K562 (cell line): ENCODE measurements around the gene TMEM86B. TPM values are rescaled to one million over a fixed set of nuclear protein-coding genes. Genes with fewer than 3 reads are reported as not detected.
A peak's percentile ranks its signal among the peaks of the same experiment; 100 is the strongest.

ENCODE experiments used
- ATAC-seq: fragments of 200-7000 bp; cut with Tn5 transposase; 3 replicates; pipeline ENCODE4 v1.9.1; 2020; ENCODE audit warnings: moderate library complexity
- BruUV-seq: library from RNA; stranded (reverse); fragments of 400-500 nt; replicated peaks from 2 replicates; lab custom pipeline; 2021; lab: Mats Ljungman, UMichigan
- CTCF ChIA-PET: fragments of 300-600 bp; formaldehyde crosslinking; extraction: SDS; loops from one replicate; lab custom pipeline; 2021; ENCODE audit warnings: low intra/inter-chr PET ratio; lab: Yijun Ruan, JAX
- POLR2A ChIA-PET: fragments of 300-600, 350-650 bp; sonication (Branson Sonifier 250); formaldehyde crosslinking; extraction: SDS; loops from one replicate; lab custom pipeline; 2021; ENCODE audit warnings: antibody characterized with exemption, inconsistent platforms; lab: Yijun Ruan, JAX
- DNase-seq, 4 experiments: peaks; one replicate each; pipeline versions ENCODE4 v3.0.0 to v3.0.0-alpha.2; 2011 to 2018; ENCODE audit warnings: low spot score in 3 of 4, mixed read lengths in 3 of 4; ENCODE audit errors: extremely low read depth in 1 of 4
- FAIRE-seq: peaks from 2 replicates; lab custom pipeline; 2011; peaks lifted over from hg19 to GRCh38; lab: Jason Lieb, UNC
- H2AFZ ChIP-seq: 2 replicates; pipeline ENCODE4 v1.6.0; 2011; ENCODE audit warnings: low read depth, low read length, control low read depth, inconsistent platforms
- H3K27ac ChIP-seq: fragments of 200-600 bp; 3 replicates; pipeline ENCODE4 v1.8.0; 2011; ENCODE audit warnings: low read depth, mild to moderate bottlenecking, control low read depth, inconsistent platforms, low read length, moderate library complexity, mixed read lengths; ENCODE audit errors: extremely low read depth
- H3K27me3 ChIP-seq, 2 experiments: fragments of 300-600 bp in 1 of 2; 2 replicates in 1 of 2; 3 replicates in 1 of 2; pipeline versions ENCODE4 v1.6.0 to v1.8.0; 2011; ENCODE audit warnings: inconsistent platforms in 2 of 2, low read length in 2 of 2, mild to moderate bottlenecking in 1 of 2, mixed read lengths in 1 of 2, moderate library complexity in 1 of 2; ENCODE audit not compliant: control insufficient read depth in 2 of 2, insufficient read depth in 2 of 2
- H3K36me3 ChIP-seq: fragments of 300-600 bp; 3 replicates; pipeline ENCODE4 v1.8.0; 2011; ENCODE audit warnings: mild to moderate bottlenecking, low read length, inconsistent platforms; ENCODE audit not compliant: control insufficient read depth, insufficient read depth
- H3K4me1 ChIP-seq, 2 experiments: fragments of 200-600 bp in 1 of 2; replicated peaks in 1 of 2; 2 replicates in 1 of 2; 3 replicates in 1 of 2; pipeline versions ENCODE4 v1.5.1 to v1.8.0; 2011; ENCODE audit warnings: inconsistent platforms in 2 of 2, low read length in 2 of 2, mild to moderate bottlenecking in 1 of 2, mixed read lengths in 1 of 2, moderate library complexity in 1 of 2; ENCODE audit not compliant: control insufficient read depth in 2 of 2, insufficient read depth in 2 of 2
- H3K4me2 ChIP-seq: 2 replicates; pipeline ENCODE4 v1.6.1; 2011; ENCODE audit warnings: low read length, control low read depth, inconsistent platforms, mixed read lengths; ENCODE audit not compliant: insufficient read depth
- H3K4me3 ChIP-seq: fragments of 200-600 bp; sonication (generic), shearing (Covaris generic); 2 replicates; pipeline ENCODE4 v1.5.1; 2016; ENCODE audit warnings: control low read depth, inconsistent platforms
- H3K79me2 ChIP-seq: fragments of 200-600 bp; 3 replicates; pipeline ENCODE4 v1.8.0; 2011; ENCODE audit warnings: low read length, inconsistent platforms; ENCODE audit not compliant: control insufficient read depth, insufficient read depth
- H3K9ac ChIP-seq, 2 experiments: 2 replicates each; pipeline versions ENCODE4 v1.6.0 to v1.6.1; 2011; ENCODE audit warnings: low read depth in 2 of 2, low read length in 2 of 2, control low read depth in 1 of 2, inconsistent platforms in 1 of 2, mild to moderate bottlenecking in 1 of 2, mixed read lengths in 1 of 2; ENCODE audit not compliant: insufficient read depth in 1 of 2
- H3K9me1 ChIP-seq: one replicate; pipeline ENCODE4 v1.6.0; 2011; ENCODE audit warnings: inconsistent platforms, mild to moderate bottlenecking, low read length, moderate library complexity; ENCODE audit not compliant: control insufficient read depth, insufficient read depth
- H3K9me3 ChIP-seq: replicated peaks from 2 replicates; pipeline ENCODE4 v1.5.1; 2011; ENCODE audit warnings: low read depth, low read length, inconsistent platforms; ENCODE audit not compliant: control insufficient read depth, insufficient read depth
- H4K20me1 ChIP-seq: replicated peaks from 2 replicates; pipeline ENCODE4 v1.6.1; 2011; ENCODE audit warnings: low read length, inconsistent platforms, mixed read lengths; ENCODE audit not compliant: control insufficient read depth, insufficient read depth
- CLOCK ChIP-seq: fragments of 250-450 bp; sonication (Bioruptor Pico); IDR thresholded peaks from 2 replicates; pipeline ENCODE4 v1.4.0; 2020; ENCODE audit warnings: mild to moderate bottlenecking, moderate library complexity, borderline replicate concordance
- FOXJ3 ChIP-seq: sonication (generic); formaldehyde crosslinking; IDR thresholded peaks from 2 replicates; pipeline ENCODE4 v1.4.0; 2020; ENCODE audit warnings: mild to moderate bottlenecking, missing genetic modification reagents
- SMARCA5 ChIP-seq: fragments of 450-650 bp; IDR thresholded peaks from 2 replicates; pipeline ENCODE4 v1.6.1; 2016
- ZBTB33 ChIP-seq: sonication (generic); formaldehyde crosslinking; IDR thresholded peaks from 2 replicates; pipeline ENCODE4 v1.8.1; 2023; ENCODE audit warnings: mild to moderate bottlenecking, missing genetic modification reagents
- ZNF133 ChIP-seq: fragments of 250-450 bp; sonication (Bioruptor Pico); IDR thresholded peaks from 2 replicates; pipeline ENCODE4 v1.4.0; 2020; ENCODE audit warnings: mild to moderate bottlenecking
- WGBS: fragments of 100-300 bp; shearing (Covaris generic); methylation state at CpG from one replicate; pipeline ENCODE4 v1.1.6; 2016; ENCODE audit warnings: low coverage, mixed read lengths; ENCODE audit not compliant: insufficient coverage; ENCODE audit errors: missing lambda C conversion rate; 5-methylcytosine and 5-hydroxymethylcytosine counted together
- in situ Hi-C: fragments of 300-500 bp; cut with MboI; formaldehyde crosslinking; loops from 4 replicates; pipeline ENCODE4 v1.15.0; 2018; ENCODE audit warnings: inconsistent platforms, mixed read lengths
- intact Hi-C: fragments of 100-400 bp; cut with micrococcal nuclease; formaldehyde crosslinking; loops from 2 replicates; pipeline ENCODE4 v1.14.2; 2022
- polyA plus RNA-seq, 8 experiments: library from polyadenylated mRNA; depleted of rRNA in 4 of 8; stranded (reverse) in 5 of 8; unstranded in 3 of 8; fragments of >200 nt; fragmentation: Nextera tagmentation in 2 of 8; fragmentation: Illumina TruSeq in 1 of 8; extraction: Ambion mirVana in 2 of 8; extraction: Trizol in 1 of 8; gene quantifications; 2 replicates each; pipeline versions ENCODE4 v1.2.1 to v1.2.3, GENCODE V29; 2011 to 2014; ENCODE audit warnings: inconsistent platforms in 1 of 8, missing spikeins in 1 of 8
- total RNA-seq, 7 experiments: library from RNA; depleted of rRNA in 6 of 7; stranded (reverse); fragments of >200 nt in 6 of 7; fragmentation: Illumina TruSeq in 2 of 7; extraction: Trizol in 2 of 7; gene quantifications; 2 replicates each; pipeline versions ENCODE4 v1.2.1 to v1.2.3, GENCODE V29; 2011 to 2021; ENCODE audit warnings: low replicate concordance in 1 of 7
- TF ChIP-seq, protein P1 (sequence below): fragments of 200-800 bp; sonication (Bioruptor generic); IDR thresholded peaks from 2 replicates; pipeline ENCODE4 v1.6.1; 2017; ENCODE audit warnings: missing genetic modification characterization, missing compliant biosample characterization

TMEM86B gene
- total and polyA plus RNA-seq, 9 of the 15 experiments (the other 6 are each of a cell fraction or from before 2014, with no cell fraction given): 0.28 to 7.9 (median 2.1) TPM

DNA sequence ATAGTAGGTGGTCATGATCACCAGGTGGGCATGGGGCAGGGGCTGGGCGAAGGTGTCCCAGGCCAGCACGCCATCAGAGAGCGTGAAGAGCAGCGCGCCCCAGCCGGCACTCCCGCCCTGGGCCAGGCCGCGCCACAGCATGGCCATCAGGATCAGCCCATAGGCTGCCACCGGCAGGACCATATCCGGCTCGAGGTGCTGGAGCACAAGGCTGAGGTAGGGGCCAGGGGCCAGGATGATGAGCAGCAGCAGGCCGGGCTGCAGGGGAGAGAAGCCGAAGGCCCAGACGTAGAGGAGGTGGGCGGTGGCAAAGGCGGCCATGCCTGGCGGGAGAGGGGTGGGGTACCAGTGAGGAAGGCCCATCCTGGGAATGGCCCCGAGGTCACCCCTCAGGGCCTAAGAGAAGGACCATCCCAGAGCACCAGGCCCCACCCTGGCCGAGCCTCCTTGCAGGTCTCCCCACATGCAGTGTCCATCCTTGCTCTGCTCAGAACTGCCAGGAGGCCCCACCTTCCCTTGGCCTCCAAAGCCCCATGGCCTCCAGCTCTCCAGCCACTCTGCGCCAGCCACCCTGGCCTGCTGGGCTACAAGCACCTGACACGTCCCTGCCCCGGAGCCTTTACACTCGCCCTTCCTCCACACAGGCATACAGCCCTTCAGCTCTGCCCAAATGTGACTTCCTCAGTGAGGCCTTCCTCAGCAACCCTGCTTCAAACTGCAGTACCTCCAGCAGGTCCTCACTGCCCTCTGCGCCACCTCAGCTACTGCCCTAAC, 1.1 kb downstream of the TMEM86B start (continued):
- TF ChIP-seq CLOCK (CRISPR knock-in tag): no peak
- TF ChIP-seq, protein P1, sequence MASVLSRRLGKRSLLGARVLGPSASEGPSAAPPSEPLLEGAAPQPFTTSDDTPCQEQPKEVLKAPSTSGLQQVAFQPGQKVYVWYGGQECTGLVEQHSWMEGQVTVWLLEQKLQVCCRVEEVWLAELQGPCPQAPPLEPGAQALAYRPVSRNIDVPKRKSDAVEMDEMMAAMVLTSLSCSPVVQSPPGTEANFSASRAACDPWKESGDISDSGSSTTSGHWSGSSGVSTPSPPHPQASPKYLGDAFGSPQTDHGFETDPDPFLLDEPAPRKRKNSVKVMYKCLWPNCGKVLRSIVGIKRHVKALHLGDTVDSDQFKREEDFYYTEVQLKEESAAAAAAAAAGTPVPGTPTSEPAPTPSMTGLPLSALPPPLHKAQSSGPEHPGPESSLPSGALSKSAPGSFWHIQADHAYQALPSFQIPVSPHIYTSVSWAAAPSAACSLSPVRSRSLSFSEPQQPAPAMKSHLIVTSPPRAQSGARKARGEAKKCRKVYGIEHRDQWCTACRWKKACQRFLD (CRISPR knock-in tag): no peak
- TF ChIP-seq SMARCA5: no peak
- no peak for TF ChIP-seq FOXJ3

- CTCF ChIA-PET: no interaction called here
- H3K27ac ChIP-seq: no peak overlapping the region
- no peak overlapping the region for H3K4me3 ChIP-seq
- H3K79me2 ChIP-seq: no peaks in the 10 kb centered on the region
- FAIRE-seq: no peak
- no peak overlapping the region for H3K4me2 ChIP-seq
- no peaks in the 10 kb centered on the region for H3K9me3 ChIP-seq
- 77% methylated on average over 18 of the region's 18 CpGs for WGBS
- intact Hi-C loops: no loop called here
- no peak for ATAC-seq
- DNase-seq: no peak
- H3K9me1 ChIP-seq: peaks cover 3% of the 10 kb centered on the region
- H3K27me3 ChIP-seq: no peaks in the 10 kb centered on the region
- POLR2A ChIA-PET: interaction anchor here (2.2 kb wide), 1 partner anchor 10 kb away, joined by 13 read pairs; no protein-coding TSS in a partner anchor
- H2AFZ ChIP-seq: no peak overlapping the region
- in situ Hi-C loops: no loop called here
- no peak overlapping the region for H3K9ac ChIP-seq
- H3K36me3 ChIP-seq: peaks cover 64% of the 10 kb centered on the region; the same call in 1 of the 3 replicates
- TF ChIP-seq ZBTB33 (CRISPR knock-in tag) (peak; percentile 69), ZNF133 (CRISPR knock-in tag) (no peak)
- TF ChIP-seq, all 486 proteins: peak for 1
- BruUV-seq: no TSS peak
- H4K20me1 ChIP-seq: no peaks in the 10 kb centered on the region
- peaks cover 0 to 46% of the 10 kb centered on the region in 2 experiments; a peak in 2 of 5 replicates for H3K4me1 ChIP-seq
Observed at GRCh38 chr19:55226788-55227187, 1.8 kb downstream of the TMEM86B start.
